Measurements from ENCODE around the gene CCDC34.

CCDC34 gene

GRCh38 chr11:27408246-27408800 is 45.3 kb upstream of the CCDC34 start:
- TF ChIP-seq CTCF (IDR thresholded peaks at IDR 0.05; ENCODE audit: low read depth, low read length, missing control alignments), result no peak

GRCh38 chr11:27406498-27407354 is 43.7 kb upstream of the CCDC34 start:
- no peak for TF ChIP-seq CTCF (IDR thresholded peaks at IDR 0.05; ENCODE audit: low read depth, low read length, missing control alignments)
- no peak for DNase-seq (ENCODE audit: low read depth)
- H3K4me3 ChIP-seq (ENCODE audit: low read depth, low read length), result no peak overlapping the region

More at GRCh38 chr11:27408246-27408800, 45.3 kb upstream of the CCDC34 start:
- DNase-seq (ENCODE audit: low read depth), result no peak
- H3K4me3 ChIP-seq (ENCODE audit: low read depth, low read length), result no peak overlapping the region

GRCh38 chr11:27405134-27405533 is 42.1 kb upstream of the CCDC34 start:
- TF ChIP-seq CTCF (IDR thresholded peaks at IDR 0.05; ENCODE audit: low read depth, low read length, missing control alignments), result no peak
- no peak for DNase-seq (ENCODE audit: low read depth)
- no peak overlapping the region for H3K4me3 ChIP-seq (ENCODE audit: low read depth, low read length)

- DNase-seq (ENCODE audit: low read depth), result no peak
- TF ChIP-seq CTCF (IDR thresholded peaks at IDR 0.05; ENCODE audit: low read depth, low read length, missing control alignments), result no peak
- H3K4me3 ChIP-seq (ENCODE audit: low read depth, low read length), result no peak overlapping the region
Measured at GRCh38 chr11:27404427-27404826, 41.4 kb upstream of the CCDC34 start.

- H3K4me3 ChIP-seq (ENCODE audit: low read depth, low read length), result no peak overlapping the region
- no peak for DNase-seq (ENCODE audit: low read depth)
- no peak for TF ChIP-seq CTCF (IDR thresholded peaks at IDR 0.05; ENCODE audit: low read depth, low read length, missing control alignments)
Measured at GRCh38 chr11:27403195-27403594, 40.2 kb upstream of the CCDC34 start.

- TF ChIP-seq CTCF (IDR thresholded peaks at IDR 0.05; ENCODE audit: low read depth, low read length, missing control alignments), result no peak
- DNase-seq (ENCODE audit: low read depth), result no peak
- H3K4me3 ChIP-seq (ENCODE audit: low read depth, low read length), result no peak overlapping the region
Measured at GRCh38 chr11:27402450-27402849, 39.4 kb upstream of the CCDC34 start.

Measured in GM12864 (cell line).